Measurements from ENCODE around the gene FEZ2. TPM values are rescaled to one million over a fixed set of nuclear protein-coding genes. Genes with fewer than 3 reads are reported as not detected.

Gene FEZ2
- total RNA-seq, 1 experiment from 2014 or later: 51.1 TPM

GRCh38 chr2:36597003-36597531 is 901 bp downstream of the FEZ2 start:
- TSS peak; percentile 78 for BruUV-seq (replicated peaks)
- Histone ChIP-seq H3K4me3 (ENCODE audit: low read depth in 2 of 2, low read length in 2 of 2) (peak overlapping the region; percentile 95 to 96), H3K9me3 (ENCODE audit: control insufficient read depth, insufficient read depth, low read depth, low read length) (peaks cover 3% of the 10 kb centered on the region; the same call in 1 of the 2 replicates), H3K36me3 (ENCODE audit: control insufficient read depth, insufficient read depth, low read length) (peaks cover 4% of the 10 kb centered on the region; the same call in 1 of the 2 replicates), H3K4me1 (ENCODE audit: control insufficient read depth, insufficient read depth, low read length) (peaks cover 13% of the 10 kb centered on the region), H3K27ac (ENCODE audit: low read length) (peak overlapping the region; percentile 93), H3K27me3 (ENCODE audit: control insufficient read depth, insufficient read depth, low read length) (no peaks in the 10 kb centered on the region)
- intact Hi-C loops (cut with micrococcal nuclease; ENCODE audit: unreplicated experiment): no loop called here
- TF ChIP-seq TCF7L2 (IDR thresholded peaks at IDR 0.05; ENCODE audit: low read depth, low read length) (no peak), CTCF (IDR thresholded peaks at IDR 0.05) (no peak), REST (IDR thresholded peaks at IDR 0.05; ENCODE audit: insufficient read depth in 1 of 2, low read depth in 2 of 2, low read length in 1 of 2) (no peak), SIN3A (IDR thresholded peaks at IDR 0.05; ENCODE audit: borderline replicate concordance, insufficient read depth, low read depth, low read length) (no peak), POLR2AphosphoS5 (IDR thresholded peaks at IDR 0.05; ENCODE audit: low read depth, low read length) (no peak)
- in situ Hi-C loops (cut with HindIII; ENCODE audit: low pct_unique_long_range_greater_than_20kb, low sequenced_read_pairs): no loop called here
- ChIA-PET CTCF (interaction anchor here (0.9 kb wide), 1 partner anchor 75 kb away, joined by 3 read pairs; no protein-coding TSS in a partner anchor), POLR2A (no interaction called here)
- DNase-seq (ENCODE audit: low read depth, low spot score) (no peak), ATAC-seq (peak; percentile 0; the same call in 1 of the 2 replicates)

- peaks cover 3% of the 10 kb centered on the region; the same call in 1 of the 2 replicates for H3K9me3 ChIP-seq (ENCODE audit: control insufficient read depth, insufficient read depth, low read depth, low read length)
- no peaks in the 10 kb centered on the region for H3K27me3 ChIP-seq (ENCODE audit: control insufficient read depth, insufficient read depth, low read length)
- peaks cover 20% of the 10 kb centered on the region for H3K4me1 ChIP-seq (ENCODE audit: control insufficient read depth, insufficient read depth, low read length)
- ATAC-seq (no peak), DNase-seq (ENCODE audit: low read depth, low spot score) (no peak)
- H3K27ac ChIP-seq (ENCODE audit: low read length): peak overlapping the region; percentile 93
- POLR2A ChIA-PET: interaction anchor here (0.6 kb wide), 1 partner anchor 34 kb away, joined by 3 read pairs; no protein-coding TSS in a partner anchor
- H3K36me3 ChIP-seq (ENCODE audit: control insufficient read depth, insufficient read depth, low read length): peaks cover 4% of the 10 kb centered on the region; the same call in 1 of the 2 replicates
- no peak for TF ChIP-seq CTCF (IDR thresholded peaks at IDR 0.05)
- no peak for TF ChIP-seq REST (IDR thresholded peaks at IDR 0.05; ENCODE audit: insufficient read depth in 1 of 2, low read depth in 2 of 2, low read length in 1 of 2)
- TF ChIP-seq POLR2AphosphoS5 (IDR thresholded peaks at IDR 0.05; ENCODE audit: low read depth, low read length): no peak
- TF ChIP-seq SIN3A (IDR thresholded peaks at IDR 0.05; ENCODE audit: borderline replicate concordance, insufficient read depth, low read depth, low read length): no peak
- TF ChIP-seq TCF7L2 (IDR thresholded peaks at IDR 0.05; ENCODE audit: low read depth, low read length): no peak
- in situ Hi-C loops (cut with HindIII; ENCODE audit: low pct_unique_long_range_greater_than_20kb, low sequenced_read_pairs) (no loop called here), intact Hi-C loops (cut with micrococcal nuclease; ENCODE audit: unreplicated experiment) (no loop called here)
- peak overlapping the region; percentile 95 to 96 for H3K4me3 ChIP-seq (ENCODE audit: low read depth in 2 of 2, low read length in 2 of 2)
- no TSS peak for BruUV-seq (replicated peaks)
- CTCF ChIA-PET: no interaction called here
These were observed 1.6 kb downstream of the FEZ2 start for GRCh38 chr2:36596397-36596796.

Measured in Panc1 (cell line).